GM19455 (cell line): ENCODE measurements around the gene HAND1.

Experiments
- ATAC-seq: cut with Tn5 transposase; IDR thresholded peaks from one replicate; pipeline ENCODE4 v1.9.1; 2021; ENCODE audit not compliant: unreplicated experiment

Gene HAND1

GRCh38 chr5:154506049-154506715 lies 28.2 kb upstream of the HAND1 start:
- ATAC-seq = no peak

GRCh38 chr5:154505567-154505966 lies 27.5 kb upstream of the HAND1 start:
- ATAC-seq = no peak

- ATAC-seq = no peak
Observed at GRCh38 chr5:154503698-154504039, 25.6 kb upstream of the HAND1 start.

- no peak for ATAC-seq
Observed at GRCh38 chr5:154502180-154502579, 24.2 kb upstream of the HAND1 start.

GRCh38 chr5:154501566-154501965 lies 23.5 kb upstream of the HAND1 start:
- no peak for ATAC-seq

GRCh38 chr5:154498994-154499393 lies 21.0 kb upstream of the HAND1 start:
- ATAC-seq = no peak

GRCh38 chr5:154498591-154498990 lies 20.6 kb upstream of the HAND1 start:
- ATAC-seq = no peak

- no peak for ATAC-seq
Observed at GRCh38 chr5:154494036-154494435, 16.0 kb upstream of the HAND1 start.

GRCh38 chr5:154493274-154493673 lies 15.2 kb upstream of the HAND1 start:
- ATAC-seq = no peak

- ATAC-seq = no peak
Observed at GRCh38 chr5:154491941-154492340, 13.9 kb upstream of the HAND1 start.

GRCh38 chr5:154487541-154487940 lies 9.5 kb upstream of the HAND1 start:
- peak; percentile 97 for ATAC-seq

- ATAC-seq = no peak
Observed at GRCh38 chr5:154486427-154486866, 8.4 kb upstream of the HAND1 start.

- no peak for ATAC-seq
Observed at GRCh38 chr5:154485850-154486426, 7.9 kb upstream of the HAND1 start.

- ATAC-seq = no peak
Observed at GRCh38 chr5:154485096-154485491, 7.1 kb upstream of the HAND1 start.

- ATAC-seq = no peak
Observed at GRCh38 chr5:154484393-154485095, 6.5 kb upstream of the HAND1 start.

GRCh38 chr5:154483654-154484392 lies 5.8 kb upstream of the HAND1 start:
- ATAC-seq = no peak

GRCh38 chr5:154482528-154483449 lies 4.8 kb upstream of the HAND1 start:
- no peak for ATAC-seq

GRCh38 chr5:154481584-154482381 lies 3.8 kb upstream of the HAND1 start:
- ATAC-seq = no peak

GRCh38 chr5:154480847-154481246 lies 2.8 kb upstream of the HAND1 start:
- ATAC-seq = no peak
